HepG2 (cell line): ENCODE results near the gene FNDC3B. TPM values are rescaled to one million over a fixed set of nuclear protein-coding genes. Genes with fewer than 3 reads are reported as not detected.

Experiments
- AFF4 ChIP-seq: sonication (generic); formaldehyde crosslinking; IDR thresholded peaks from 2 replicates; pipeline ENCODE4 v1.4.0; 2020; ENCODE audit warnings: missing genetic modification reagents
- ARNT ChIP-seq: fragments of 450-650 bp; IDR thresholded peaks from 2 replicates; pipeline ENCODE4 v1.6.1; 2017
- CSRNP1 ChIP-seq: sonication (generic); formaldehyde crosslinking; IDR thresholded peaks from 2 replicates; pipeline ENCODE4 v1.8.1; 2023; ENCODE audit warnings: mild to moderate bottlenecking, missing genetic modification reagents
- GATAD2A ChIP-seq: IDR thresholded peaks from 2 replicates; pipeline ENCODE4 v1.6.1; 2016
- ISX ChIP-seq: sonication (generic); formaldehyde crosslinking; conservative IDR thresholded peaks from 2 replicates; pipeline ENCODE4 v1.5.0; 2020; ENCODE audit warnings: missing genetic modification reagents
- KDM3A ChIP-seq: IDR thresholded peaks from 2 replicates; pipeline ENCODE4 v1.6.1; 2018; ENCODE audit warnings: low read depth, missing compliant biosample characterization
- KLF6 ChIP-seq: IDR thresholded peaks from 2 replicates; pipeline ENCODE4 v1.8.0; 2016; ENCODE audit warnings: missing biosample characterization, missing genetic modification reagents
- MEIS1 ChIP-seq: sonication (generic); formaldehyde crosslinking; IDR thresholded peaks from 2 replicates; pipeline ENCODE4 v1.9.0; 2021; ENCODE audit warnings: mild to moderate bottlenecking, missing genetic modification reagents, moderate library complexity, borderline replicate concordance
- NFKB2 ChIP-seq: sonication (generic); formaldehyde crosslinking; IDR thresholded peaks from 2 replicates; pipeline ENCODE4 v1.4.0; 2020; ENCODE audit warnings: missing genetic modification reagents, borderline replicate concordance
- RXRA ChIP-seq: sonication (generic); formaldehyde crosslinking; IDR thresholded peaks from 2 replicates; pipeline ENCODE4 v1.5.1; 2020; ENCODE audit warnings: missing genetic modification reagents
- SYNCRIP ChIP-seq: fragments of 200-400 bp; formaldehyde crosslinking; IDR thresholded peaks from 2 replicates; pipeline ENCODE4 v1.6.1; 2018; ENCODE audit warnings: mild to moderate bottlenecking, low read depth, low read length; ENCODE audit not compliant: insufficient read depth
- ZFP36L1 ChIP-seq: sonication (generic); formaldehyde crosslinking; IDR thresholded peaks from 2 replicates; pipeline ENCODE4 v1.8.0; 2022; ENCODE audit warnings: mild to moderate bottlenecking, missing genetic modification reagents, moderate library complexity
- ZNF382 ChIP-seq: sonication (generic); formaldehyde crosslinking; IDR thresholded peaks from 2 replicates; pipeline ENCODE4 v1.5.0; 2020; ENCODE audit warnings: missing genetic modification reagents, mild to moderate bottlenecking, borderline replicate concordance
- ZNF878 ChIP-seq: sonication (generic); formaldehyde crosslinking; IDR thresholded peaks from 2 replicates; pipeline ENCODE4 v1.8.1; 2023; ENCODE audit warnings: mild to moderate bottlenecking, missing genetic modification reagents, moderate library complexity
- polyA plus RNA-seq, 8 experiments: library from polyadenylated mRNA; depleted of rRNA in 3 of 8; stranded (reverse) in 7 of 8; unstranded in 1 of 8; fragments of >200 nt; fragmentation: Illumina TruSeq in 4 of 8; extraction: Trizol in 4 of 8; gene quantifications; 2 replicates each; pipeline versions ENCODE4 v1.2.1 to v1.2.3, GENCODE V29; 2011 to 2016; ENCODE audit warnings: low read depth in 4 of 8, missing spikeins in 1 of 8, mixed read lengths in 1 of 8; ENCODE audit not compliant: insufficient read depth in 1 of 8
- total RNA-seq, 5 experiments: library from RNA; depleted of rRNA; stranded (reverse); fragments of >200 nt; fragmentation: Illumina TruSeq; extraction: Trizol; gene quantifications; 2 replicates each; pipeline ENCODE4 v1.2.3, GENCODE V29; 2016; ENCODE audit warnings: low read depth in 1 of 5
- TF ChIP-seq, protein P1 (sequence below): sonication (generic); formaldehyde crosslinking; IDR thresholded peaks from 2 replicates; pipeline ENCODE4 v1.4.0; 2020; ENCODE audit warnings: missing genetic modification reagents, borderline replicate concordance
- TF ChIP-seq, protein P2 (sequence below): IDR thresholded peaks from 2 replicates; pipeline ENCODE4 v1.6.1; 2016; ENCODE audit warnings: control low read depth
- TF ChIP-seq, protein P3 (sequence below): sonication (generic); formaldehyde crosslinking; IDR thresholded peaks from 2 replicates; pipeline ENCODE4 v1.8.0; 2022; ENCODE audit warnings: mild to moderate bottlenecking, missing genetic modification reagents

The FNDC3B gene
- total and polyA plus RNA-seq, 2 of the 13 experiments (the other 11 are each of a cell fraction or from before 2014, with no cell fraction given) = 74.8 to 103 TPM

DNA sequence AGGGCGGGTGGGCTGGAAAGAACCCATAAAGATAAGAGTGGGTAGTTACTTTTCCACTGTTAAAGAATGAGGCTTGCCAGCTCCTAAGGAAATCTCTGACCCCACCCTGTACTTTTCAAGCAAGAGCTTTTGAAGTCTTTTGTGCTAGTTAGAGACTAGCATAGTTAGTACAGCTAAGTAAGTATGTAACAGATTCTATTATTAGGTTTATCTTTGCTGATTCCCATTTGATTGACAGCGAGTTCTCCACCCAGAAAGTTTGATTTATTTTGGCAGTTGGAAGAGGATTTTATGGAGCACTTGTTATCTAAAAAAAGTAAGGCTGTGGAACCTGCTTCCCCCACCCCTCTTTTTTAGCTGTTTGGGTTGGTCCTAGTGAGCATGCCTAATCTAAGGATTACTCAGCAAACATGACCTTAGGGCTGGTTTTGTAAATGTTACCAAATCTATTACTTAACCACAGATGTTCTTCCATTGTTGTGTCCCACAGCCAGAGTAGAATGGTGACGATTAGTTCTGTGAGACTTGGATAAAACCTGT, 57.6 kb downstream of the FNDC3B start (continued):
- TF ChIP-seq CSRNP1 (CRISPR knock-in tag) (no peak), ZNF878 (CRISPR knock-in tag) (no peak), SYNCRIP (no peak), AFF4 (CRISPR knock-in tag) (no peak; the same call in 1 of the 2 replicates), GATAD2A (peak; percentile 89), MEIS1 (CRISPR knock-in tag) (no peak), KLF6 (0 out of 2 replicates have a peak, but pooled peaks have one; percentile 33), NFKB2 (no peak), ARNT (no peak), RXRA (CRISPR knock-in tag) (no peak; the same call in 1 of the 2 replicates), ZFP36L1 (CRISPR knock-in tag) (no peak), ZNF382 (no peak), ISX (CRISPR knock-in tag) (no peak), KDM3A (no peak)
- TF ChIP-seq, protein P1, sequence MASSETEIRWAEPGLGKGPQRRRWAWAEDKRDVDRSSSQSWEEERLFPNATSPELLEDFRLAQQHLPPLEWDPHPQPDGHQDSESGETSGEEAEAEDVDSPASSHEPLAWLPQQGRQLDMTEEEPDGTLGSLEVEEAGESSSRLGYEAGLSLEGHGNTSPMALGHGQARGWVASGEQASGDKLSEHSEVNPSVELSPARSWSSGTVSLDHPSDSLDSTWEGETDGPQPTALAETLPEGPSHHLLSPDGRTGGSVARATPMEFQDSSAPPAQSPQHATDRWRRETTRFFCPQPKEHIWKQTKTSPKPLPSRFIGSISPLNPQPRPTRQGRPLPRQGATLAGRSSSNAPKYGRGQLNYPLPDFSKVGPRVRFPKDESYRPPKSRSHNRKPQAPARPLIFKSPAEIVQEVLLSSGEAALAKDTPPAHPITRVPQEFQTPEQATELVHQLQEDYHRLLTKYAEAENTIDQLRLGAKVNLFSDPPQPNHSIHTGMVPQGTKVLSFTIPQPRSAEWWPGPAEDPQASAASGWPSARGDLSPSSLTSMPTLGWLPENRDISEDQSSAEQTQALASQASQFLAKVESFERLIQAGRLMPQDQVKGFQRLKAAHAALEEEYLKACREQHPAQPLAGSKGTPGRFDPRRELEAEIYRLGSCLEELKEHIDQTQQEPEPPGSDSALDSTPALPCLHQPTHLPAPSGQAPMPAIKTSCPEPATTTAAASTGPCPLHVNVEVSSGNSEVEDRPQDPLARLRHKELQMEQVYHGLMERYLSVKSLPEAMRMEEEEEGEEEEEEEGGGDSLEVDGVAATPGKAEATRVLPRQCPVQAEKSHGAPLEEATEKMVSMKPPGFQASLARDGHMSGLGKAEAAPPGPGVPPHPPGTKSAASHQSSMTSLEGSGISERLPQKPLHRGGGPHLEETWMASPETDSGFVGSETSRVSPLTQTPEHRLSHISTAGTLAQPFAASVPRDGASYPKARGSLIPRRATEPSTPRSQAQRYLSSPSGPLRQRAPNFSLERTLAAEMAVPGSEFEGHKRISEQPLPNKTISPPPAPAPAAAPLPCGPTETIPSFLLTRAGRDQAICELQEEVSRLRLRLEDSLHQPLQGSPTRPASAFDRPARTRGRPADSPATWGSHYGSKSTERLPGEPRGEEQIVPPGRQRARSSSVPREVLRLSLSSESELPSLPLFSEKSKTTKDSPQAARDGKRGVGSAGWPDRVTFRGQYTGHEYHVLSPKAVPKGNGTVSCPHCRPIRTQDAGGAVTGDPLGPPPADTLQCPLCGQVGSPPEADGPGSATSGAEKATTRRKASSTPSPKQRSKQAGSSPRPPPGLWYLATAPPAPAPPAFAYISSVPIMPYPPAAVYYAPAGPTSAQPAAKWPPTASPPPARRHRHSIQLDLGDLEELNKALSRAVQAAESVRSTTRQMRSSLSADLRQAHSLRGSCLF (CRISPR knock-in tag) = no peak
- TF ChIP-seq, protein P2, sequence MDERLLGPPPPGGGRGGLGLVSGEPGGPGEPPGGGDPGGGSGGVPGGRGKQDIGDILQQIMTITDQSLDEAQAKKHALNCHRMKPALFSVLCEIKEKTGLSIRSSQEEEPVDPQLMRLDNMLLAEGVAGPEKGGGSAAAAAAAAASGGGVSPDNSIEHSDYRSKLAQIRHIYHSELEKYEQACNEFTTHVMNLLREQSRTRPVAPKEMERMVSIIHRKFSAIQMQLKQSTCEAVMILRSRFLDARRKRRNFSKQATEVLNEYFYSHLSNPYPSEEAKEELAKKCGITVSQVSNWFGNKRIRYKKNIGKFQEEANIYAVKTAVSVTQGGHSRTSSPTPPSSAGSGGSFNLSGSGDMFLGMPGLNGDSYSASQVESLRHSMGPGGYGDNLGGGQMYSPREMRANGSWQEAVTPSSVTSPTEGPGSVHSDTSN (CRISPR knock-in tag) = peak; percentile 35; the same call in 1 of the 2 replicates
- TF ChIP-seq, protein P3, sequence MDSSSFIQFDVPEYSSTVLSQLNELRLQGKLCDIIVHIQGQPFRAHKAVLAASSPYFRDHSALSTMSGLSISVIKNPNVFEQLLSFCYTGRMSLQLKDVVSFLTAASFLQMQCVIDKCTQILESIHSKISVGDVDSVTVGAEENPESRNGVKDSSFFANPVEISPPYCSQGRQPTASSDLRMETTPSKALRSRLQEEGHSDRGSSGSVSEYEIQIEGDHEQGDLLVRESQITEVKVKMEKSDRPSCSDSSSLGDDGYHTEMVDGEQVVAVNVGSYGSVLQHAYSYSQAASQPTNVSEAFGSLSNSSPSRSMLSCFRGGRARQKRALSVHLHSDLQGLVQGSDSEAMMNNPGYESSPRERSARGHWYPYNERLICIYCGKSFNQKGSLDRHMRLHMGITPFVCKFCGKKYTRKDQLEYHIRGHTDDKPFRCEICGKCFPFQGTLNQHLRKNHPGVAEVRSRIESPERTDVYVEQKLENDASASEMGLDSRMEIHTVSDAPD (CRISPR knock-in tag) = peak; percentile 88; the same call in 1 of the 2 replicates
